OCI-LY7 (cell line): ENCODE results near the gene FAM120B. TPM values are rescaled to one million over a fixed set of nuclear protein-coding genes. Genes with fewer than 3 reads are reported as not detected.
"Not testable (repeated sequence)": the region's sequence is repeated elsewhere in the genome, so short reads cannot be mapped to it uniquely, and the experiment has no call there.

Experiments used
- BruUV-seq: library from RNA; stranded (reverse); fragments of 400-500 nt; replicated peaks from 2 replicates; lab custom pipeline; 2021; lab: Mats Ljungman, UMichigan
- CTCF ChIA-PET: fragments of 300-600 bp; sonication (Branson Sonifier 250); formaldehyde crosslinking; loops from one replicate; lab custom pipeline; 2022; ENCODE audit warnings: antibody characterized with exemption; ENCODE audit not compliant: unreplicated experiment; lab: Charles Lee
- POLR2A ChIA-PET: fragments of 300-600 bp; sonication (Branson Sonifier 250); formaldehyde crosslinking; loops from one replicate; lab custom pipeline; 2022; ENCODE audit warnings: antibody characterized with exemption; lab: Charles Lee
- DNase-seq: peaks from one replicate; pipeline ENCODE4 v3.0.0-alpha.2; 2015; ENCODE audit warnings: low spot score
- H2AFZ ChIP-seq: fragments of 200-600 bp; sonication (generic), shearing (Covaris generic); 2 replicates; pipeline ENCODE4 v1.6.1; 2014; ENCODE audit warnings: mild to moderate bottlenecking, antibody characterized with exemption, low read length, moderate library complexity
- H3K27ac ChIP-seq: fragments of 200-600 bp; sonication (generic); 2 replicates; pipeline ENCODE4 v1.5.1; 2014; ENCODE audit warnings: mixed run types, low read depth, mild to moderate bottlenecking, moderate library complexity, low read length, inconsistent platforms; ENCODE audit not compliant: poor library complexity, severe bottlenecking
- H3K36me3 ChIP-seq: fragments of 200-600 bp; sonication (generic); 2 replicates; pipeline ENCODE4 v1.6.1; 2014; ENCODE audit warnings: mild to moderate bottlenecking, antibody characterized with exemption, low read length, moderate library complexity, mixed read lengths; ENCODE audit not compliant: insufficient read depth
- H3K4me1 ChIP-seq: fragments of 200-600 bp; sonication (generic); 2 replicates; pipeline ENCODE4 v1.5.1; 2014; ENCODE audit warnings: mild to moderate bottlenecking, low read length; ENCODE audit not compliant: insufficient read depth, poor library complexity, severe bottlenecking
- H3K4me2 ChIP-seq: fragments of 200-600 bp; sonication (generic); 2 replicates; pipeline ENCODE4 v1.6.1; 2014; ENCODE audit warnings: mild to moderate bottlenecking, low read length
- H3K4me3 ChIP-seq: fragments of 200-600 bp; sonication (generic); 2 replicates; pipeline ENCODE4 v1.5.1; 2014; ENCODE audit warnings: mild to moderate bottlenecking, low read depth, low read length; ENCODE audit not compliant: poor library complexity, severe bottlenecking
- H3K79me2 ChIP-seq: fragments of 200-600 bp; sonication (generic); 2 replicates; pipeline ENCODE4 v1.6.1; 2016; ENCODE audit warnings: low read depth, mild to moderate bottlenecking, low read length, moderate library complexity, mixed read lengths; ENCODE audit not compliant: insufficient read depth
- H3K9me2 ChIP-seq: fragments of 200-600 bp; sonication (generic); 2 replicates; pipeline ENCODE4 v1.6.1; 2016; ENCODE audit warnings: mild to moderate bottlenecking, low read length, mixed read lengths; ENCODE audit not compliant: insufficient read depth
- H3K9me3 ChIP-seq: fragments of 200-600 bp; sonication (generic); 2 replicates; pipeline ENCODE4 v1.6.1; 2014; ENCODE audit warnings: mild to moderate bottlenecking, mixed run types, low read length, mixed read lengths
- H4K20me1 ChIP-seq: fragments of 200-600 bp; sonication (generic); 2 replicates; pipeline ENCODE4 v1.6.1; 2014; ENCODE audit warnings: mild to moderate bottlenecking, antibody characterized with exemption, low read length, moderate library complexity, mixed read lengths; ENCODE audit not compliant: insufficient read depth
- EZH2phosphoT487 ChIP-seq: fragments of 200-600 bp; sonication (generic); IDR thresholded peaks from 2 replicates; pipeline ENCODE4 v1.6.1; 2018; ENCODE audit warnings: low read depth, borderline replicate concordance, mild to moderate bottlenecking, mixed run types, antibody characterized with exemption, low read length, moderate library complexity, mixed read lengths
- intact Hi-C: fragments of 100-400 bp; cut with micrococcal nuclease; formaldehyde crosslinking; loops from one replicate; pipeline ENCODE4 v1.10.0; 2022; ENCODE audit not compliant: unreplicated experiment
- total RNA-seq, 2 experiments: library from RNA; depleted of rRNA in 1 of 2; stranded (reverse); fragments of >200 nt in 1 of 2; shearing (Covaris generic) in 1 of 2; gene quantifications; 2 replicates each; pipeline ENCODE4 v1.2.3, GENCODE V29; 2014 to 2022
- TF ChIP-seq, protein P1 (sequence below): fragments of 200-600 bp; sonication (generic); conservative IDR thresholded peaks from 2 replicates; pipeline ENCODE4 v1.5.1; 2014; ENCODE audit warnings: mild to moderate bottlenecking, antibody characterized with exemption, low read length, moderate library complexity, mixed read lengths

The FAM120B gene
- total RNA-seq, 2 experiments from 2014 or later, result 12.8 to 32.9 TPM

DNA sequence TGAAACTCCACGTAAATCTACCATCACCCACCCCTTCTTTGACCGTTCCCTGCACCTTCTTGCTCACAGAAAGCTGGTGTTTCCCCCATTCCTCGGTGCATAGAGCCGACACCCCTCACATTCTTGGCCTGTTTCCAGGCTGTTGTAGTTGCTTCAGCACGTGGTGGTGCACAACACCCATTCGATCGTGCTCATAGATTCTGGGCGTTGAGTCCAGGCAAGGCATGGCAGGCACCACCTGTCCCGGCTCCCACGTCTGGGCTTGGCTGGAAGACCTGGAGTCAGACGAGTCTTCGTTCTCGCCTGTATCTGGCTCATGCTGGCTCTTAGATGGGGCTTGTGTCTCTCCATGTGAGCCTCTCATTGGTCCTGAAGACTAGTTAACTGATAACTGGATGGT is 100.6 kb downstream of the FAM120B start:
- Histone ChIP-seq H3K4me2 (no peak overlapping the region), H3K9me2 (no peaks in the 10 kb centered on the region), H3K27ac (no peak overlapping the region), H3K4me1 (no peaks in the 10 kb centered on the region), H3K36me3 (peaks cover 30% of the 10 kb centered on the region), H2AFZ (no peak overlapping the region), H3K9me3 (no peaks in the 10 kb centered on the region), H3K79me2 (no peaks in the 10 kb centered on the region), H4K20me1 (no peaks in the 10 kb centered on the region), H3K4me3 (no peak overlapping the region)
- TF ChIP-seq EZH2phosphoT487, result no peak
- TF ChIP-seq, protein P1, sequence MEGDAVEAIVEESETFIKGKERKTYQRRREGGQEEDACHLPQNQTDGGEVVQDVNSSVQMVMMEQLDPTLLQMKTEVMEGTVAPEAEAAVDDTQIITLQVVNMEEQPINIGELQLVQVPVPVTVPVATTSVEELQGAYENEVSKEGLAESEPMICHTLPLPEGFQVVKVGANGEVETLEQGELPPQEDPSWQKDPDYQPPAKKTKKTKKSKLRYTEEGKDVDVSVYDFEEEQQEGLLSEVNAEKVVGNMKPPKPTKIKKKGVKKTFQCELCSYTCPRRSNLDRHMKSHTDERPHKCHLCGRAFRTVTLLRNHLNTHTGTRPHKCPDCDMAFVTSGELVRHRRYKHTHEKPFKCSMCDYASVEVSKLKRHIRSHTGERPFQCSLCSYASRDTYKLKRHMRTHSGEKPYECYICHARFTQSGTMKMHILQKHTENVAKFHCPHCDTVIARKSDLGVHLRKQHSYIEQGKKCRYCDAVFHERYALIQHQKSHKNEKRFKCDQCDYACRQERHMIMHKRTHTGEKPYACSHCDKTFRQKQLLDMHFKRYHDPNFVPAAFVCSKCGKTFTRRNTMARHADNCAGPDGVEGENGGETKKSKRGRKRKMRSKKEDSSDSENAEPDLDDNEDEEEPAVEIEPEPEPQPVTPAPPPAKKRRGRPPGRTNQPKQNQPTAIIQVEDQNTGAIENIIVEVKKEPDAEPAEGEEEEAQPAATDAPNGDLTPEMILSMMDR, result no peak
- intact Hi-C loops, result no loop called here
- ChIA-PET POLR2A (interaction anchor here (0.9 kb wide), 1 partner anchor 617 kb away, joined by 4 read pairs; no protein-coding TSS in a partner anchor), CTCF (no interaction called here)
- BruUV-seq, result no TSS peak
- DNase-seq, result no peak

DNA sequence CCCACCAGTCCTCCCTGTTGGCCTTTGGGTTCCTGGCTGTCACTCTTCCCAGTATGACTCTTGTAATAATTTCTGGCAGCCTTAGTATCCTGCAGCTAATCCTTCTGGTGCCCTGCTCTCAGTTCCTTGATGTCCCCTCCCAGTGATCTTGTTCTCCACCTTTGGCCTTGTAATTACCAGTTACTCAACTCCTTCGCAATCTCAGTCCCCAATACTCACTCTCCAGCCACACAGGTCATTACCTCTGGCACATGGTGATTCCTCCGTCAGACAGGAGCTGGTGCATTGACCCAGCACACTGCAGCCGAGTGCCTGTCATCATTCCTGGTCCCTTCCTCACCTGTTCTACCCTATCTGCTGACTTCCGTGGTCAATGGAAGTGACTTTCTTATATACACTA is 101.4 kb downstream of the FAM120B start:
- Histone ChIP-seq H4K20me1 (no peaks in the 10 kb centered on the region), H2AFZ (no peak overlapping the region), H3K4me1 (no peaks in the 10 kb centered on the region), H3K4me2 (no peak overlapping the region), H3K4me3 (no peak overlapping the region), H3K27ac (no peak overlapping the region), H3K79me2 (no peaks in the 10 kb centered on the region), H3K36me3 (peaks cover 25% of the 10 kb centered on the region), H3K9me3 (no peaks in the 10 kb centered on the region), H3K9me2 (no peaks in the 10 kb centered on the region)
- BruUV-seq, result no TSS peak
- intact Hi-C loops, result no loop called here
- POLR2A ChIA-PET, result no interaction called here
- CTCF ChIA-PET, result no interaction called here
- TF ChIP-seq, protein P1, result no peak
- TF ChIP-seq EZH2phosphoT487, result no peak
- no peak for DNase-seq

DNA sequence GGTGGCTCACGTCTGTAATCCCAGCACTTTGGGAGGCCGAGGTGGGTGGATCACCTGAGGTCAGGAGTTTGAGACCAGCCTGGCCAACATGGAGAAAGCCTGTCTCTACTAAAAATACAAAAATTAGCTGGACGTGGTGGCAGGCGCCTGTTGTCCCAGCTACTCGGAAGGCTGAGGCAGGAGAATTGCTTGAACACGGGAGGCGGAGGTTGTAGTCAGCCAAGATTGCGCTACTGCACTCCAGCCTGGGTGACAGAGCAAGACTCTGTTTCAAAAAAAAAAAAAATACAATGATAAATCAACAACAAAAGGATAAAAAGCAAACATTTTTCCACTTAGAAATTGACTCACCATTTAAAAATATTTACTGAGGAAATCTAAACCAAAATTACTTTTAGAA is 103.2 kb downstream of the FAM120B start:
- H4K20me1 ChIP-seq, H3K9me2 ChIP-seq, H3K4me2 ChIP-seq, H3K79me2 ChIP-seq, CTCF ChIA-PET, H3K4me1 ChIP-seq, H3K27ac ChIP-seq, POLR2A ChIA-PET, H2AFZ ChIP-seq, BruUV-seq, H3K9me3 ChIP-seq, intact Hi-C loops, H3K4me3 ChIP-seq, DNase-seq: not testable (repeated sequence)
- H3K36me3 ChIP-seq, result peaks cover 16% of the 10 kb centered on the region
